Activated T-cell treated with anti-CD3 and anti-CD28 coated beads, Interleukin-2, amount 50 U/mL, for 4 hours (primary cell): ENCODE data around the gene LARP4B. TPM values are rescaled to one million over a fixed set of nuclear protein-coding genes. Genes with fewer than 3 reads are reported as not detected.

ENCODE experiments used
- ATAC-seq, 2 donors: fragments of 200-7000 bp; cut with Tn5 transposase; one replicate each; pipeline ENCODE4 v1.10.0; 2021
- DNase-seq: peaks from one replicate; pipeline ENCODE4 v3.0.0-alpha.2; 2020
- H3K27me3 Mint-ChIP-seq: one replicate; pipeline ENCODE4 v1.8.0; 2021; ENCODE audit warnings: low read depth, mixed read lengths
- H3K36me3 Mint-ChIP-seq: one replicate; pipeline ENCODE4 v1.8.0; 2022; ENCODE audit warnings: mixed read lengths; ENCODE audit not compliant: insufficient read depth
- H3K4me1 Mint-ChIP-seq: one replicate; pipeline ENCODE4 v1.8.0; 2021; ENCODE audit warnings: low read depth, mixed read lengths
- H3K4me3 Mint-ChIP-seq: one replicate; pipeline ENCODE4 v1.8.0; 2021; ENCODE audit warnings: mild to moderate bottlenecking, moderate library complexity, mixed read lengths
- H3K9me3 Mint-ChIP-seq: one replicate; pipeline ENCODE4 v1.8.0; 2021; ENCODE audit warnings: mixed read lengths
- total RNA-seq, 3 donors: library from RNA; stranded (reverse); gene quantifications; one replicate each; pipeline ENCODE4 v1.2.1, GENCODE V29; 2021

LARP4B gene
- total RNA-seq, 3 donors from 2014 or later = 126 to 143 (median 138) TPM

DNA sequence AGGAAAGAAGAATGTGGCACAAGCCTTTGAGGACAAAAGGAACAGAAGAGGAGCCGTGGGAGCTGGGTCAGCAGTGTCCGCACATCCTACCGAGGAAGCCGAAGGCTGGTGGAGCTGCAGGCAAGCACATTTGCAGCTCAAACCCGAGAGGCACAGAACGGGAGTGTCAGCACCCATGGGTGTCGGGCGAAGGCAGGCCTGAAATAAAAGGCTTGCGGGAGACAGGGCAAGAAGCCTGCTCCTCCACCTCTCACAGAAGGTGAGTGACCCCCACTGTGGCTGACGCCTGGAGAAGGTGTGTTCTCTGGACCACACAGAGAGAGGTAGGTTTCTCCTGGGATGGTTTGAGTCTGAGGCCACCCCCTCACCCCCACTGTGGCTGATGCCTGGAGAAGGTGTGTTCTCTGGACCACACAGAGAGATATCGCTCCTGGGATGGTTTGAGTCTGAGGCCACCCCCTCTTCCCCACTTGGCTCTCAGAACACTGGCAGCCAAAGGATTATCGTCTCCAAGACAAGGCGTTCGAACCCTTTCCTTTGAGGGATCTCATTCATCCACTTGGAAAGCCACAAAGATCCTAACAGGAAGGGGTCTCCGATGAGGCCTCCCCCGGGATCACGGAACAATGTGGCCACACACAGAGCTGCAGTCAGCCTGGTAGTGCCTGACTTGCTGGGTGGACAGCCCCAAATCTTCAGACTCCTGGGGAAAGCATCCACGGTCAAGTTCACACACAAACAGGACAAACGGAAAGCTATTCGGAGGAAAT lies 35.1 kb upstream of the LARP4B start:
- no peaks in the 10 kb centered on the region for H3K9me3 Mint-ChIP-seq
- no peaks in the 10 kb centered on the region for H3K36me3 Mint-ChIP-seq
- peaks cover 12% of the 10 kb centered on the region for H3K27me3 Mint-ChIP-seq
- H3K4me1 Mint-ChIP-seq = peaks cover 9% of the 10 kb centered on the region
- no peak for DNase-seq
- ATAC-seq = no peak
- H3K4me3 Mint-ChIP-seq = no peak overlapping the region

DNA sequence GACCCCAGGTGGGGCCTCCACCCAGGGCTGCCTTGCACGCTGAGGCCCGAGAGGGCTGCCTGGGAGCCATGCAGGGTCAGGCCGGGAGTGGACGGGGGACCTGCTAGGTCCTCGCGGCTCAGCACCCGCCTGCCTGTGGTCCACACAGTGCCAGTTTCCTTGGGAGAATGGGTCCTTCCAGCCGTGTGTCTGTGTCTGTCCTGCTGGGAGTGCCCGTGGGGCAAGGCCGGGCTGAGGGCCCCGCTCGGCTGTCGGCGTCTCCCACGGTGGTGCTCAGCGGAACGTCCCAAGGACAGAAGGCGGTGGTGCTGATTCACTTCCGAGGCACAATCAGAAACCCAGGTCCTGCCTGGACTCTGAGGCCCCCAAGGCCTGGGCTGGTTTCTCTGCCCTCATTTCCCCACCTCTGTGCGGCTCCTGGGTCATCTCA lies 33.5 kb upstream of the LARP4B start:
- no peaks in the 10 kb centered on the region for H3K36me3 Mint-ChIP-seq
- DNase-seq (no peak), ATAC-seq (peak in 1 of 2 donors; percentile 23)
- H3K9me3 Mint-ChIP-seq = no peaks in the 10 kb centered on the region
- H3K4me3 Mint-ChIP-seq = no peak overlapping the region
- peaks cover 9% of the 10 kb centered on the region for H3K4me1 Mint-ChIP-seq
- peaks cover 13% of the 10 kb centered on the region for H3K27me3 Mint-ChIP-seq

DNA sequence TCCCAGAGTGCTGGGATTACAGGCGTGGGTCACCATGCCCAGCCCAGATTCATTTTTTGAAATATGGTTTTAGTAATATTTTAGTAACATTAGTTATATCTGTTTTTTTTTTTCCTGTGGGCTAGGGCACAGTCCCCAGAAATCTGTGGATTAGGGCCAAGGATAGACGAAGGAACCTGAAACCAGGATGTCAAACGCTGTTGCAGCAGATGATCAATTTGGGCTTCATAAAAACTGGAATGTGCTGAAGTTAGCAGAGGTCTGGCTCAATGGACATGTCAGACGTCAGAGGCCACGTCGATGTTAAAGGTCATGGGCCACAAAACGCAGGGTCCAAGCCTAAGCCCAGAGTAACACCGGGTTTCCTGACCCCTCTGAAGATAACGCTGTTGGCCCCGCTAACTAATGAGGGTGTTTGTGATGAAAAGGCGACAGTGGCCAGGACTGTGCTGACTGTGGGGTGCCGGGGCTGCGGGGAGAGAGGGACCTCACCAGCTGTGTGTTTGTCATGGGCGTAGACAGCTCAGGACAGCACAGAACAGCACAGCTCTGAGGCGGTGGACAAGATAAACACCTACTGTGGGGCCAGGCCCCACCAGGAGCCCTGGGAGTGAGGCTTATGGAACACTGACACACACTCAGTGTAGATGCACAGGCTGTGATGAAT lies 32.9 kb upstream of the LARP4B start:
- Mint-ChIP-seq H3K4me3 (no peak overlapping the region), H3K36me3 (no peaks in the 10 kb centered on the region), H3K4me1 (peaks cover 9% of the 10 kb centered on the region), H3K9me3 (no peaks in the 10 kb centered on the region), H3K27me3 (peaks cover 11% of the 10 kb centered on the region)
- ATAC-seq (no peak), DNase-seq (no peak)

DNA sequence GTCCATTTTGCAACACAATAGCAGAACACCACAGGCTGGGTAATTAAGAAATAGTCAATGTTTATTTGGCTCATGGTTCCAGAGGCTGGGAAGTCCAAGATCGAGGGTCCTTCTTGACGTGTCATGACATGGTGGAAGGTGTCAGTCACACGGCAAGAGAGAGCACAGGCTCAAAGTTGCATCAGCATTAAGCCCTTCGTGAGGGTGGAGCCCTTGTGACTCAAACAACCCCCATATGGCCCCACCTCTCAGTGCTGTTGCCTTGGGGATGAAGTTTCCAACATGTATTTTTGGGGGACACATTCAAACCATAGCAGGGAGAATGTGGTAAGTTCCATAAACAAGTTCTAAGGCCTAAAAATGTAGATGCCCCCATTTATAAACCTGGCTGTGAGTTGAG lies 32.1 kb upstream of the LARP4B start:
- Mint-ChIP-seq H3K4me1 (peaks cover 9% of the 10 kb centered on the region), H3K36me3 (no peaks in the 10 kb centered on the region), H3K9me3 (no peaks in the 10 kb centered on the region), H3K4me3 (no peak overlapping the region), H3K27me3 (peaks cover 9% of the 10 kb centered on the region)
- no peak for ATAC-seq
- DNase-seq = no peak

DNA sequence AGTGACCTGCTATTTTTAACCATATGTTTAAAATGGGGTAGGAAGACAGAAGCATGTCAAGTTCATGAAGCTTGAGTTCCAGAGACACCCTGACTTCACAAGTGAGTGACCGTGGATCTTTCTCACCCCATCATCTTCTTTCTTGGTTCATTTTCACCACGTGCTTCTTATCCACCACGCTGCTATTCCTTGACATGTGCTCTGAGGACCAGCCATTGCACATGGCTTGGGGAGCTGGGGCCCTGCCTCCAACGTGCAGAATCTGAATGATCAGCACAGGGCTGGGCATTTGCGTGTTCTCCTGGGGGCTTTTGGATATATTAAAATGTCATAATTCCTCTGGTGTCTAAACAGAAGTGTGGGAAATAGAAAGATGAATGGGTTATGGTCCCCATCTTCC lies 31.7 kb upstream of the LARP4B start:
- peaks cover 9% of the 10 kb centered on the region for H3K4me1 Mint-ChIP-seq
- ATAC-seq (no peak), DNase-seq (no peak)
- no peaks in the 10 kb centered on the region for H3K36me3 Mint-ChIP-seq
- no peaks in the 10 kb centered on the region for H3K9me3 Mint-ChIP-seq
- no peak overlapping the region for H3K4me3 Mint-ChIP-seq
- peaks cover 4% of the 10 kb centered on the region for H3K27me3 Mint-ChIP-seq

DNA sequence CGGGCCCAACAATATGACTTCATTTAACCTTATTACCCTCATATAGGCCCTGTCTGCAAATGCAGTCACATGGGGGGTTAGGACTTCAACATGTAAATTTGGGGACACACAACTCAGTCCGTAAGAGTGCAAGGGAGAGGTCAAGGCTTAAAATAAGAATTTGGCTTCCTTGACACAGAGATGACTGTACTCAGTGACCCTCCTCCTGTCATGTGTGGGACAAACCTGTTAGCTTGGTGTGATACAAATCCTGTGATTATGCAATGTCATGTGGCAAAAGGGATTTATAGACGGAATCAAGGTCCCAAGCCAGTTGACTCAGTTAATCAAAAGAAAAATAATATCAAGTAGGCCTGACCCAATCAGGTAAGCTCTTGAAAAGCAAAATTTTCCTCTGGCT lies 30.8 kb upstream of the LARP4B start:
- Mint-ChIP-seq H3K36me3 (no peaks in the 10 kb centered on the region), H3K27me3 (peaks cover 4% of the 10 kb centered on the region), H3K4me3 (no peak overlapping the region), H3K9me3 (no peaks in the 10 kb centered on the region), H3K4me1 (peaks cover 7% of the 10 kb centered on the region)
- DNase-seq = no peak
- ATAC-seq = no peak

DNA sequence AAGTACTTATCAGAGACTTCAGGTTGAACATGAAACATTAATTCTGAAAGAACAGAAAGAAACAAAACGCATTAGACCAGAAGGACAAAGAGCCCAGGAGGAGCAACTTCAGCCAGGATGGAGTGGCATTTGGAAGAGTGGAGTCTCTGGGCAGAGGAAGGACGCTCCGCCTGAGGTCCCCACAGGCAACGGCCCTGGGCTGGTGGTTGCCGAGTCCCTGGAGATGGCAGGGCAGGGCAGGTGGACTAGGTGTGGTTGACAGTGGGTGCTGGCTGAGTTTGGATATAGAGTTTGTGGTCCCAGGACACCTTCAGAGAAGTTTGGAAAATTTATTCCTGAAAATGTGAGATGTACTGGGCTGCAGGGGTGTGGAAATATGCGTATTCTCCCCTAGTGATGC lies 27.4 kb upstream of the LARP4B start:
- H3K36me3 Mint-ChIP-seq = no peaks in the 10 kb centered on the region

DNA sequence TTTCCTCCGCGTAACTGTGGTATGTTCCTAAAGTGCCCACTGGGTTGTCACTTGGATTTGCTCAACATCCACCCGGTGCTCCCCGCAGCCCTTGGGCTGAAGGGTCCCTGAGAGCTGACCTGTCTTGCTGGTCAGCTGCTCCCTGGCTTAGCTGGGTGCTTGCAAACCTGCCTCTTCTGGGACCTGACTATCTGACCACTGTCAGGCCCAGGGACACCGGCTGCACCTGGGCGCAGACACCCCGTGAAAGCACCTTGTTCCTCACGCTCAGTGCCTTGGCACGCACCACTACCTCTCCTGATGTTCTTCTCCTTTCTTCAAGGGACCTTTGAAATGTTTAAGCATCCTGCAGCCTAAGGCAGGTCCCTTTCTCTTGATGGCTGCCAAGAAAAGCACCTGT lies 26.6 kb upstream of the LARP4B start:
- Mint-ChIP-seq H3K27me3 (peaks cover 9% of the 10 kb centered on the region), H3K4me1 (no peaks in the 10 kb centered on the region), H3K4me3 (no peak overlapping the region), H3K9me3 (no peaks in the 10 kb centered on the region), H3K36me3 (no peaks in the 10 kb centered on the region)
- no peak for ATAC-seq
- DNase-seq = no peak

More for the DNA sequence above, 27.4 kb upstream of the LARP4B start:
- ATAC-seq = no peak
- Mint-ChIP-seq H3K9me3 (no peaks in the 10 kb centered on the region), H3K4me3 (no peak overlapping the region), H3K4me1 (no peaks in the 10 kb centered on the region), H3K27me3 (peaks cover 9% of the 10 kb centered on the region)
- DNase-seq = no peak

DNA sequence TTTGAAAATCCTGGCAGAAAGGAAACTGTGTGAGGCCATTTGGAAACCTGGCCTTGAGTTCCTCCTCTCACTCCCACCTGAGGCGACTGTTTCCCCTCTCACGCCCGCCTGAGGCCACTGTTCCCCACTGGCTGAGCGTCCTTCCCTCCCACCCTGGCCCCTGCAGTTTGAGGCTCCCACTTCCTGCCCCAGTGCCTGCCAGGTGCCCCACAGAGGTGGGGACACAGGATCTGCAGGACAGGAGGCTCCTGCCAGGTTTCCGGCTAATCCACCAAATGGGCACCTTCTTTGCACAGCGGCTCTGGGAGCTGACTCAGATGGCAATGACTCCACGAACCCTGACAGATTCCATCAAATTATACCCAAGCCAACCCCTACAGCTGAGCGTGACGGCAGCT lies 24.3 kb upstream of the LARP4B start:
- DNase-seq = no peak
- H3K36me3 Mint-ChIP-seq = no peaks in the 10 kb centered on the region
- H3K27me3 Mint-ChIP-seq = peaks cover 9% of the 10 kb centered on the region
- no peak for ATAC-seq
- H3K4me3 Mint-ChIP-seq = no peak overlapping the region
- H3K4me1 Mint-ChIP-seq = no peaks in the 10 kb centered on the region
- no peaks in the 10 kb centered on the region for H3K9me3 Mint-ChIP-seq

DNA sequence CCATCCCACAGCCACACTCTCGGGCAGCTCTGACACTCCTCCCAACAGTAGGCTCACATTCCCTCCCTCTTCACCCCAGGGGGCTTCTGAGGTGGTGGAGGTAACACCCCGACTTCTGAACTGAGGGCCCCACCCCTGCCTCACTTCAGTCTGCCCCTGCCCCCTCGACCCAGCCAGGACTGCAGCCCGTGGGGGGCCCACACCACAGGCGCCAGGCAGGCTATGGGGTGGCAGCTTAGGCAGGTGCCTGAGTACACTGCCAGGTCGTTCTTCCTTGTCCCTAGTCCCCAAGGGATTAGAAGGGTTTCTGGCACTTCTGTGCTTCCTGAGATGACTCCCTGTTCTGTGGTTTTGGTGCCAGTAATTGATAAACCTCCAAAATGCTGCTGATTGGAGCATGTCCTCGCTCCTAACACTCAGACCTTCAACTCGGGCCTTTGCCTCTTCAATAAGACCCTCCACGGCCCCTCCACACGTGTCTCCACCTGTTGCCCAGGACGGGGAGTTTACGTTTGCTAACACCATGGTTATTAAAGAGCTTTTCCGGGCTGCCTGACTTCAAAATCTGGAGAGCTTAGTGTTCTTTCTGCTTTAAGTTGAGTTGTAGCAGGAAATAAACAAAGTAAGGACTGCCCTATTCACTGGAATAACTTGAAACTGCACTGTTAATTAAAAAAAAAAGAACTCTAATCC lies 23.8 kb upstream of the LARP4B start:
- Mint-ChIP-seq H3K27me3 (peaks cover 11% of the 10 kb centered on the region), H3K9me3 (no peaks in the 10 kb centered on the region), H3K4me1 (no peaks in the 10 kb centered on the region), H3K4me3 (no peak overlapping the region), H3K36me3 (no peaks in the 10 kb centered on the region)
- DNase-seq (no peak), ATAC-seq (no peak)

DNA sequence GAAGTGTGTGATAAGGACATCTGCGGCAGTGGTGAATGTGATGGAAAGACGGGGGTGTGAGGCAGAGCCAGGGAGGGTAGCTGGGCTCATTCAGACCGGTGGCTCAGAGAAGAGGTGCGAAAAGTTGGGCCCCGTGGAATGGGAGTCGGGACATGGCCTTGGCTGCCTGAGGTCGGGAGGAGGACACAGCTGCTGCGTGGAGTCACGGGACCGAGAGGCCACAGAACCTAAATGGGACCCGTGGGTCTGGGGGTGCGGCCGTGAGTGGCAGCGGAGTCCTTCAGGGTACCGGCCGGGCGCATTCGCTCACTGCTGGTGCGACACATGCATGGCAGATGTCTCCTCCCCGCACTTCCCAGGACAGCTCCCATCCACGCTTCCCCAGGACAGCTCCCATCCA lies 22.9 kb upstream of the LARP4B start:
- no peaks in the 10 kb centered on the region for H3K4me1 Mint-ChIP-seq
- peaks cover 9% of the 10 kb centered on the region for H3K27me3 Mint-ChIP-seq
- ATAC-seq (no peak), DNase-seq (no peak)
- no peaks in the 10 kb centered on the region for H3K9me3 Mint-ChIP-seq
- H3K4me3 Mint-ChIP-seq = no peak overlapping the region
- no peaks in the 10 kb centered on the region for H3K36me3 Mint-ChIP-seq

DNA sequence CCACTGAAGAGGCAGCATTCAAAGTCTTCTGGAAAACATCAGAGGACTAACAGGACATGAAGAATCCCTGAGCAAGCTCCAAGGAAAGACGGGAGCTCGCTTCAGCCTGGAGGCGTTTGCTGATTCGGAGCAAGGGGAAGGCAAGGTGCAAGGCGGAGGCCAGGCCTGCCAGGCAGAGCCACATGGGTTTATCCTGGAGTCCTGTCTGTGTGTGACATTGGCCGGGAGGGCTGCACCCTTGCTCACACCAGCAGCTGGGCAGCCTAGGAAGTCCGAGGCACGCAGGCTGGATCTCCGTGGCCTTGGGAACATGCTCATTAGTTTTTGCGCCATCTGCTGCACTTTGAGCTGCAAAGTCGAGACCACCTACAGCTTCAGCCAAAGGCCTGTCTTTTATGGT lies 22.3 kb upstream of the LARP4B start:
- no peak for ATAC-seq
- DNase-seq = no peak
- H3K4me3 Mint-ChIP-seq = no peak overlapping the region
- no peaks in the 10 kb centered on the region for H3K36me3 Mint-ChIP-seq
- peaks cover 9% of the 10 kb centered on the region for H3K27me3 Mint-ChIP-seq
- no peaks in the 10 kb centered on the region for H3K4me1 Mint-ChIP-seq
- H3K9me3 Mint-ChIP-seq = no peaks in the 10 kb centered on the region

DNA sequence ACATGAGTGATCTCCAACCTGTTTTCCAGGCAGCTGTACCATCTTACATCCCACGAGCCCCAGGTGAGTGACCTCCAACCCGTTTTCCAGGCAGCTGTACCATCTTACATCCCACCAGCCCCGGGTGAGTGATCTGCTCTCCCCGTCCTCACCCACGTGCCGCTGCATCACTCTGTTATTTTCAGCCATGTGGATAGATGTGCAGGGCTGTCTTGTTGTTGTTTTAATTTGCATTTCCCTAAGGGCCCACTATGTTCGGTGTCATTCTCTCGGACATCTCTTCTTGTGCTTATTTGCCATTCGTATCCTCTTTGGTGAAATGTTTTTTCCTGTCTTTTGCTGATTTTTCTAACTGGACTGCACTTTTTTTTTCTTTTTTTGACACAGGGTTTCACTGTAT lies 17.9 kb upstream of the LARP4B start:
- DNase-seq (no peak), ATAC-seq (no peak)
- Mint-ChIP-seq H3K9me3 (no peaks in the 10 kb centered on the region), H3K36me3 (no peaks in the 10 kb centered on the region), H3K27me3 (peaks cover 9% of the 10 kb centered on the region), H3K4me1 (peaks cover 3% of the 10 kb centered on the region), H3K4me3 (no peak overlapping the region)

DNA sequence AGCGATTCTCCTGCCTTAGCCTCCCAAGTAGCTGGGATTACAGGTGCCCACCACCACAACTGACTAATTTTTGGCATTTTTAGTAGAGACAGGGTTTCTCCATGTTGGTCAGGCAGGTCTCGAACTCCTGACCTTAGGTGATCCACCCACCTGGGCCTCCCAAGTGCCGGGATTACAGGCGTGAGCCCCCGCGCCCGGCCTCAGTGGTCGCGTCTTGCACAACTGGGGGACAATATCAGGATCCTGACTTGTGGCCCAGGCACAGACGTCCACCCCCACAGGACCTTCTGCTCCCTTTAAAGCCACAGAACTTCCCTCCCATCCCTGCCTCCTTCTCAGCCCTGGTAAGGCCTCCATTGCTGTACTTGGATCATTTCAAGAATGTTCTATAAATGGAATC lies 16.8 kb upstream of the LARP4B start:
- Mint-ChIP-seq H3K27me3 (peaks cover 4% of the 10 kb centered on the region), H3K4me1 (peaks cover 4% of the 10 kb centered on the region), H3K36me3 (no peaks in the 10 kb centered on the region), H3K4me3 (no peak overlapping the region), H3K9me3 (no peaks in the 10 kb centered on the region)
- DNase-seq (no peak), ATAC-seq (no peak)

DNA sequence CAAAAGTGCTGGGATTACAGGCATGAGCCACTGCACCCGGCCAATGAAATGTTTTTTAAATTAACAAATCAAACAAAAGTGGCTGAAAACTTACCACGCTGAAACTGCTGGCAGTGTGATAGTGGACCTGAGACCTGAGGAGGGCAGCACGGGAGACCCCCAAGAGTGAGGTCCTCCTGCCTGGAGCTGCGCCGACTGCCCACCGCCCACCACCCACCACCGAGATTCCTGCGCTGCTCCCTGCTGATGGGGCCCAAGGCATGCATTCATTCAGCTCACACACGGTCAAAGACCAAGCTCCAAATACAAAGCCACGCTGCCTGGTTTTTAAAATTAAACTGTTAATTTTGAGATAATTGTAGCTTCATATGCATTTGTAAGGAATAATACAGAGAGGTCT lies 16.4 kb upstream of the LARP4B start:
- DNase-seq (no peak), ATAC-seq (no peak)
- Mint-ChIP-seq H3K9me3 (no peaks in the 10 kb centered on the region), H3K4me1 (peaks cover 4% of the 10 kb centered on the region), H3K4me3 (no peak overlapping the region), H3K27me3 (peaks cover 4% of the 10 kb centered on the region), H3K36me3 (no peaks in the 10 kb centered on the region)
